GM23338 (cell line): ENCODE data around the gene UNC80. TPM values are rescaled to one million over a fixed set of nuclear protein-coding genes. Genes with fewer than 3 reads are reported as not detected.

Experiments used
- ATAC-seq: fragments of 200-7000 bp; cut with Tn5 transposase; 3 replicates; pipeline ENCODE4 v1.9.1; 2020
- DNase-seq: peaks from one replicate; pipeline ENCODE4 v3.0.0-alpha.2; 2015; ENCODE audit warnings: low spot score
- H2AFZ ChIP-seq: fragments of 200-600 bp; sonication (generic); 2 replicates; pipeline ENCODE4 v1.8.0; 2016; ENCODE audit warnings: antibody characterized with exemption, mild to moderate bottlenecking, moderate library complexity
- H3F3A ChIP-seq: fragments of 200-600 bp; sonication (generic); replicated peaks from 2 replicates; pipeline ENCODE4 v1.8.0; 2017; ENCODE audit warnings: antibody characterized with exemption, mixed run types, low read depth
- H3K27ac ChIP-seq: fragments of 200-600 bp; sonication (generic); 2 replicates; pipeline ENCODE4 v1.6.1; 2016; ENCODE audit warnings: low read depth
- H3K27me3 ChIP-seq: fragments of 200-600 bp; sonication (generic); 2 replicates; pipeline ENCODE4 v1.8.0; 2016; ENCODE audit warnings: mild to moderate bottlenecking, mixed run types, moderate library complexity; ENCODE audit not compliant: insufficient read depth
- H3K36me3 ChIP-seq: fragments of 200-600 bp; sonication (generic); 2 replicates; pipeline ENCODE4 v1.8.0; 2016; ENCODE audit warnings: mild to moderate bottlenecking; ENCODE audit not compliant: insufficient read depth
- H3K4me1 ChIP-seq: fragments of 200-600 bp; sonication (generic); 2 replicates; pipeline ENCODE4 v1.8.0; 2016; ENCODE audit warnings: mild to moderate bottlenecking, moderate library complexity; ENCODE audit not compliant: insufficient read depth
- H3K4me2 ChIP-seq: fragments of 200-600 bp; sonication (generic); 2 replicates; pipeline ENCODE4 v1.7.1; 2017; ENCODE audit warnings: mixed run types
- H3K4me3 ChIP-seq: fragments of 200-600 bp; sonication (generic); 2 replicates; pipeline ENCODE4 v1.6.1; 2016; ENCODE audit warnings: mixed run types
- H3K79me2 ChIP-seq: fragments of 200-600 bp; sonication (generic); replicated peaks from 2 replicates; pipeline ENCODE4 v1.8.0; 2017; ENCODE audit warnings: mild to moderate bottlenecking; ENCODE audit not compliant: insufficient read depth
- H3K9me2 ChIP-seq: fragments of 200-600 bp; sonication (generic); 2 replicates; pipeline ENCODE4 v1.8.0; 2017; ENCODE audit not compliant: insufficient read depth
- H4K20me1 ChIP-seq: fragments of 200-600 bp; sonication (generic); replicated peaks from 2 replicates; pipeline ENCODE4 v1.8.0; 2017; ENCODE audit warnings: mild to moderate bottlenecking; ENCODE audit not compliant: insufficient read depth
- H3K27ac Mint-ChIP-seq: 2 replicates; pipeline ENCODE4 v1.8.0; 2020; ENCODE audit warnings: inconsistent platforms, mild to moderate bottlenecking, moderate library complexity, mixed read lengths
- H3K27me3 Mint-ChIP-seq: 3 replicates; pipeline ENCODE4 v1.8.0; 2022; ENCODE audit warnings: low read depth, mild to moderate bottlenecking, moderate library complexity, mixed read lengths, inconsistent platforms; ENCODE audit not compliant: insufficient read depth, poor library complexity
- H3K36me3 Mint-ChIP-seq: 3 replicates; pipeline ENCODE4 v1.8.0; 2021; ENCODE audit warnings: low read depth, mild to moderate bottlenecking, inconsistent platforms, moderate library complexity, mixed read lengths
- H3K4me1 Mint-ChIP-seq: 3 replicates; pipeline ENCODE4 v1.8.0; 2020; ENCODE audit warnings: mild to moderate bottlenecking, inconsistent platforms, mixed read lengths
- H3K4me3 Mint-ChIP-seq: 3 replicates; pipeline ENCODE4 v1.8.0; 2021; ENCODE audit warnings: moderate library complexity, mild to moderate bottlenecking, inconsistent platforms, mixed read lengths
- H3K9me3 Mint-ChIP-seq: 3 replicates; pipeline ENCODE4 v1.8.0; 2020; ENCODE audit warnings: moderate library complexity, mild to moderate bottlenecking, inconsistent platforms, mixed read lengths
- CREB1 ChIP-seq: fragments of 250-450 bp; sonication (Bioruptor Pico); IDR thresholded peaks from 2 replicates; pipeline ENCODE4 v1.5.0; 2020; ENCODE audit warnings: low read depth, mild to moderate bottlenecking, moderate library complexity
- CTCF ChIP-seq, 2 experiments: fragments of 200-600 bp in 1 of 2; sonication (generic) in 1 of 2; conservative IDR thresholded peaks; 2 replicates each; pipeline versions ENCODE4 v1.5.1 to v1.6.1; 2016 to 2017; ENCODE audit warnings: antibody characterized with exemption in 2 of 2, low read depth in 2 of 2, mild to moderate bottlenecking in 2 of 2, moderate library complexity in 1 of 2
- ETS1 ChIP-seq: IDR thresholded peaks from 2 replicates; pipeline ENCODE4 v1.6.1; 2016; ENCODE audit warnings: antibody characterized with exemption
- EZH2 ChIP-seq: fragments of 200-600 bp; sonication (generic); IDR thresholded peaks from one replicate; pipeline ENCODE4 v1.8.0; 2017; ENCODE audit warnings: antibody characterized with exemption, mild to moderate bottlenecking, low read depth; ENCODE audit not compliant: unreplicated experiment
- EZH2phosphoT487 ChIP-seq: fragments of 200-600 bp; sonication (generic); IDR thresholded peaks from one replicate; pipeline ENCODE4 v1.8.1; 2018; ENCODE audit warnings: antibody characterized with exemption; ENCODE audit not compliant: unreplicated experiment
- JUNB ChIP-seq: IDR thresholded peaks from one replicate; pipeline ENCODE4 v1.6.1; 2016; ENCODE audit warnings: antibody characterized with exemption; ENCODE audit not compliant: unreplicated experiment
- NANOG ChIP-seq: IDR thresholded peaks from 2 replicates; pipeline ENCODE4 v1.6.1; 2016; ENCODE audit warnings: antibody characterized with exemption, borderline replicate concordance
- POLR2AphosphoS5 ChIP-seq: IDR thresholded peaks from 2 replicates; pipeline ENCODE4 v1.6.1; 2016; ENCODE audit warnings: antibody characterized with exemption, low read depth
- REST ChIP-seq: IDR thresholded peaks from one replicate; pipeline ENCODE4 v1.6.1; 2018; ENCODE audit warnings: antibody characterized with exemption; ENCODE audit not compliant: unreplicated experiment
- STAT1 ChIP-seq: IDR thresholded peaks from one replicate; pipeline ENCODE4 v1.6.1; 2016; ENCODE audit warnings: antibody characterized with exemption; ENCODE audit not compliant: unreplicated experiment
- ZNF114 ChIP-seq: fragments of 250-450 bp; sonication (Bioruptor Pico); IDR thresholded peaks from 2 replicates; pipeline ENCODE4 v1.5.0; 2020; ENCODE audit warnings: mild to moderate bottlenecking, moderate library complexity
- ZNF331 ChIP-seq: fragments of 250-450 bp; sonication (Bioruptor Pico); IDR thresholded peaks from 2 replicates; pipeline ENCODE4 v1.5.0; 2020; ENCODE audit warnings: low read depth, mild to moderate bottlenecking, moderate library complexity
- ZNF462 ChIP-seq: fragments of 250-450 bp; sonication (Bioruptor Pico); IDR thresholded peaks from 2 replicates; pipeline ENCODE4 v1.5.0; 2020; ENCODE audit warnings: mild to moderate bottlenecking, moderate library complexity
- polyA plus RNA-seq: library from polyadenylated mRNA; unstranded; fragments of >200 nt; fragmentation: Nextera tagmentation; extraction: Ambion mirVana; gene quantifications from 2 replicates; pipeline ENCODE4 v1.2.1, GENCODE V29; 2016
- total RNA-seq: library from RNA; depleted of rRNA; stranded (reverse); fragments of >200 nt; shearing (Covaris generic); gene quantifications from 2 replicates; pipeline ENCODE4 v1.2.3, GENCODE V29; 2014

The UNC80 gene
- total and polyA plus RNA-seq, 2 experiments from 2014 or later = 0.11 to 1.5 TPM

GRCh38 chr2:210007895-210008294 lies 236.3 kb downstream of the UNC80 start:
- no peak for ATAC-seq
- Histone ChIP-seq H3K79me2 (peaks cover 100% of the 10 kb centered on the region), H4K20me1 (peaks cover 56% of the 10 kb centered on the region)

More at GRCh38 chr2:210007895-210008294, 236.3 kb downstream of the UNC80 start:
- Mint-ChIP-seq H3K4me1 (peaks cover 13% of the 10 kb centered on the region), H3K9me3 (no peaks in the 10 kb centered on the region), H3K27me3 (no peaks in the 10 kb centered on the region), H3K36me3 (peaks cover 42% of the 10 kb centered on the region), H3K4me3 (no peak overlapping the region), H3K27ac (no peak overlapping the region; the same call in 1 of the 2 replicates)
- Histone ChIP-seq H3K36me3 (0 out of 2 replicates have a peak, but pooled peaks cover 5% of the 10 kb centered on the region), H2AFZ (no peak overlapping the region), H3K4me2 (no peak overlapping the region), H3K4me3 (no peak overlapping the region), H3K4me1 (peaks cover 15% of the 10 kb centered on the region), H3K9me2 (no peaks in the 10 kb centered on the region), H3K27ac (no peak overlapping the region), H3K27me3 (no peaks in the 10 kb centered on the region), H3F3A (no peaks in the 10 kb centered on the region)
- TF ChIP-seq REST = no peak
- TF ChIP-seq JUNB = no peak
- TF ChIP-seq EZH2 = no peak
- no peak for TF ChIP-seq NANOG
- TF ChIP-seq EZH2phosphoT487 = no peak
- no peak for TF ChIP-seq POLR2AphosphoS5
- no peak for TF ChIP-seq CTCF (conservative IDR thresholded peaks at IDR 0.05; ENCODE audit: low read depth in 2 of 2)
- TF ChIP-seq STAT1 = no peak
- TF ChIP-seq CREB1 (CRISPR knock-in tag) = no peak
- no peak for TF ChIP-seq ZNF114
- TF ChIP-seq ZNF462 = no peak
- no peak for TF ChIP-seq ZNF331
- TF ChIP-seq ETS1 = no peak
- no peak for DNase-seq
